IMR-90 (cell line): ENCODE measurements around the gene INHA. TPM values are rescaled to one million over a fixed set of nuclear protein-coding genes. Genes with fewer than 3 reads are reported as not detected.

Source experiments
- ATAC-seq: fragments of 200-7000 bp; cut with Tn5 transposase; 2 replicates; pipeline ENCODE4 v1.9.1; 2020; ENCODE audit warnings: low read depth, mild to moderate bottlenecking, moderate library complexity
- BruUV-seq: library from RNA; stranded (reverse); fragments of 400-500 nt; replicated peaks from 2 replicates; lab custom pipeline; 2021; lab: Mats Ljungman, UMichigan
- CTCF ChIA-PET: fragments of 300-600 bp; formaldehyde crosslinking; extraction: SDS; loops from one replicate; lab custom pipeline; 2021; ENCODE audit warnings: antibody characterized with exemption; lab: Yijun Ruan, JAX
- POLR2A ChIA-PET: fragments of 300-600 bp; sonication (Branson Sonifier 250); formaldehyde crosslinking; loops from one replicate; lab custom pipeline; 2022; ENCODE audit warnings: antibody characterized with exemption; ENCODE audit not compliant: unreplicated experiment; lab: Charles Lee
- DNase-seq: peaks from one replicate; pipeline ENCODE4 v3.0.0; 2013
- H2AFZ ChIP-seq: replicated peaks from 2 replicates; pipeline ENCODE3; 2013; ENCODE audit warnings: low read length, mild to moderate bottlenecking; ENCODE audit not compliant: poor library complexity
- H2AK5ac ChIP-seq: 2 replicates; pipeline ENCODE4 v1.6.1; 2013; ENCODE audit warnings: low read depth, low read length, inconsistent platforms
- H2AK9ac ChIP-seq: replicated peaks from 2 replicates; pipeline ENCODE3; 2013; ENCODE audit warnings: mild to moderate bottlenecking, low read depth, low read length, moderate library complexity; ENCODE audit not compliant: poor library complexity
- H2BK120ac ChIP-seq: 2 replicates; pipeline ENCODE4 v1.6.1; 2013; ENCODE audit warnings: low read depth, low read length, inconsistent platforms
- H2BK15ac ChIP-seq: 3 replicates; pipeline ENCODE4 v1.6.1; 2013; ENCODE audit warnings: low read depth, low read length, inconsistent platforms
- H2BK20ac ChIP-seq: 2 replicates; pipeline ENCODE4 v1.6.1; 2013; ENCODE audit warnings: low read depth, mild to moderate bottlenecking, inconsistent platforms, low read length, moderate library complexity
- H2BK5ac ChIP-seq: 2 replicates; pipeline ENCODE4 v1.6.1; 2013; ENCODE audit warnings: mild to moderate bottlenecking, low read depth, low read length, inconsistent platforms; ENCODE audit not compliant: poor library complexity, severe bottlenecking
- H3K14ac ChIP-seq: replicated peaks from 2 replicates; pipeline ENCODE4 v1.6.1; 2013; ENCODE audit warnings: low read depth, low read length, inconsistent platforms
- H3K18ac ChIP-seq: 2 replicates; pipeline ENCODE4 v1.6.1; 2013; ENCODE audit warnings: low read depth, low read length, control low read depth
- H3K23ac ChIP-seq: 2 replicates; pipeline ENCODE4 v1.6.1; 2013; ENCODE audit warnings: low read depth, low read length, inconsistent platforms
- H3K27ac ChIP-seq: 2 replicates; pipeline ENCODE4 v1.5.1; 2013; ENCODE audit warnings: mild to moderate bottlenecking, control low read depth, low read length; ENCODE audit not compliant: insufficient read depth
- H3K27me3 ChIP-seq: 2 replicates; pipeline ENCODE4 v1.6.1; 2013; ENCODE audit warnings: low read length; ENCODE audit not compliant: control insufficient read depth, insufficient read depth
- H3K36me3 ChIP-seq: 2 replicates; pipeline ENCODE4 v1.6.1; 2013; ENCODE audit warnings: low read length, mixed read lengths; ENCODE audit not compliant: control insufficient read depth, insufficient read depth
- H3K4ac ChIP-seq: 2 replicates; pipeline ENCODE4 v1.6.1; 2013; ENCODE audit warnings: low read depth, low read length, inconsistent platforms
- H3K4me1 ChIP-seq: 2 replicates; pipeline ENCODE4 v1.6.1; 2013; ENCODE audit warnings: low read length, mixed read lengths; ENCODE audit not compliant: control insufficient read depth, insufficient read depth
- H3K4me2 ChIP-seq: 2 replicates; pipeline ENCODE4 v1.6.1; 2013; ENCODE audit warnings: low read depth, mild to moderate bottlenecking, control low read depth, low read length, moderate library complexity
- H3K4me3 ChIP-seq: 2 replicates; pipeline ENCODE4 v1.5.1; 2013; ENCODE audit warnings: low read depth, mild to moderate bottlenecking, control low read depth, low read length, moderate library complexity; ENCODE audit not compliant: insufficient read depth
- H3K56ac ChIP-seq: 2 replicates; pipeline ENCODE4 v1.6.1; 2013; ENCODE audit warnings: low read length, inconsistent platforms; ENCODE audit not compliant: insufficient read depth; ENCODE audit errors: extremely low read depth
- H3K79me1 ChIP-seq, 2 experiments: 2 replicates each; pipeline ENCODE4 v1.6.1; 2013; ENCODE audit warnings: low read length in 2 of 2, inconsistent platforms in 1 of 2, low read depth in 1 of 2
- H3K9ac ChIP-seq: 2 replicates; pipeline ENCODE4 v1.6.1; 2013; ENCODE audit warnings: low read depth, low read length, control low read depth
- H3K9me1 ChIP-seq: 2 replicates; pipeline ENCODE4 v1.6.1; 2013; ENCODE audit warnings: low read length, inconsistent platforms; ENCODE audit not compliant: insufficient read depth
- H3K9me3 ChIP-seq: 2 replicates; pipeline ENCODE4 v1.6.1; 2013; ENCODE audit warnings: low read length; ENCODE audit not compliant: control insufficient read depth, insufficient read depth
- H4K20me1 ChIP-seq: 2 replicates; pipeline ENCODE4 v1.6.1; 2013; ENCODE audit warnings: low read length, inconsistent platforms; ENCODE audit not compliant: insufficient read depth
- H4K5ac ChIP-seq: 2 replicates; pipeline ENCODE4 v1.6.1; 2013; ENCODE audit warnings: mild to moderate bottlenecking, low read depth, low read length, control low read depth
- H4K8ac ChIP-seq, 2 experiments: 2 replicates each; pipeline ENCODE4 v1.6.1; 2013; ENCODE audit warnings: low read depth in 2 of 2, low read length in 2 of 2, control low read depth in 1 of 2, inconsistent platforms in 1 of 2
- H4K91ac ChIP-seq: 2 replicates; pipeline ENCODE4 v1.6.1; 2013; ENCODE audit warnings: low read depth, low read length, inconsistent platforms; ENCODE audit not compliant: insufficient read depth
- BHLHE40 ChIP-seq: fragments of 150-350 bp; IDR thresholded peaks from 2 replicates; pipeline ENCODE4 v1.6.1; 2016; ENCODE audit warnings: mild to moderate bottlenecking, low read depth, low read length
- ELK1 ChIP-seq: fragments of 150-350 bp; IDR thresholded peaks from 2 replicates; pipeline ENCODE4 v1.6.1; 2016; ENCODE audit warnings: low read depth, mild to moderate bottlenecking, low read length, moderate library complexity, borderline replicate concordance
- FOS ChIP-seq: fragments of 150-350 bp; IDR thresholded peaks from 2 replicates; pipeline ENCODE4 v1.6.1; 2016; ENCODE audit warnings: low read depth, low read length
- MAZ ChIP-seq: IDR thresholded peaks from 2 replicates; pipeline ENCODE4 v1.6.1; 2012; ENCODE audit warnings: low read depth, mild to moderate bottlenecking, low read length, improper control_type of control experiment, moderate library complexity, borderline replicate concordance
- RCOR1 ChIP-seq: IDR thresholded peaks from 2 replicates; pipeline ENCODE4 v1.6.1; 2012; ENCODE audit warnings: mild to moderate bottlenecking, low read length, improper control_type of control experiment; ENCODE audit not compliant: insufficient replicate concordance
- WGBS, 2 experiments: methylation state at CpG; one replicate each; pipeline versions ENCODE4 v1.1.5 to v1.1.7; 2013; ENCODE audit warnings: missing lambda C conversion rate in 2 of 2; ENCODE audit not compliant: insufficient read length in 1 of 2; ENCODE audit errors: extremely low coverage in 2 of 2; 5-methylcytosine and 5-hydroxymethylcytosine counted together
- dilution Hi-C: fragments of 300-500 bp; cut with HindIII; formaldehyde crosslinking; loops from one replicate; pipeline ENCODE4 v1.14.3; 2018; ENCODE audit warnings: low sequenced_read_pairs; ENCODE audit not compliant: unreplicated experiment
- in situ Hi-C: fragments of 300-500 bp; cut with MboI; formaldehyde crosslinking; loops from 3 replicates; pipeline ENCODE4 v1.14.3; 2019; ENCODE audit warnings: low sequenced_read_pairs, inconsistent platforms, mixed read lengths
- intact Hi-C: fragments of 100-400 bp; cut with micrococcal nuclease; formaldehyde crosslinking; loops from 2 replicates; pipeline ENCODE4 v1.10.0; 2022
- polyA plus RNA-seq, 3 experiments: library from polyadenylated mRNA; depleted of rRNA; stranded (reverse); fragments of >200 nt; gene quantifications; 2 replicates each; pipeline ENCODE4 v1.2.3, GENCODE V29; 2012; ENCODE audit warnings: low replicate concordance in 1 of 3
- total RNA-seq: library from RNA; depleted of rRNA; stranded (reverse); fragments of >200 nt; gene quantifications from 2 replicates; pipeline ENCODE4 v1.2.3, GENCODE V29; 2012
- TF ChIP-seq, protein P1 (sequence below): fragments of 150-350 bp; IDR thresholded peaks from 2 replicates; pipeline ENCODE4 v1.6.1; 2017; ENCODE audit warnings: mild to moderate bottlenecking, antibody characterized with exemption, low read length, low read depth

The INHA gene
- total and polyA plus RNA-seq, 2 of the 4 experiments (the other 2 are of a cell fraction), result 0.96 TPM; not detected in 1

DNA sequence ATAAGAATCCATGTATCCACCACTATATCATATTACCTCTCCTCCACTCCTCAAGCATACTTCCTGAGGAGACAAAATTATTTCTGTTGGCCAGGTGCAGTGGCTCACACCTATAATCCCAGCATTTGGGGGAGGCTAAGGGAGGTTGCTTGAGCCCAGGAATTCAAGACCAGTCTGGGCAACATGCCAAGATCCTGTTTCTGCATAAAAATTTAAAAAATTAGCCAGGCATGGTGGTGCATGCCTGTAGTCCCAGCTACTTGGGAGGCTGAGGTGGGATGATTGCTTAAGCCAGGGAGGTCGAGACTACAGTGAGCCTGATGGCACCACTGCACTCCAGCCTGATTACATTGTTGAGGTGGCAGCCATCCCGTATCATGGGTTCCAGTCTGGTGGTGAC is 9.2 kb downstream of the INHA start:
- in situ Hi-C loops, result no loop called here
- H3K23ac ChIP-seq, result no peak overlapping the region
- H3K79me1 ChIP-seq, result no peaks in the 10 kb centered on the region
- no peak overlapping the region for H4K91ac ChIP-seq
- H2BK5ac ChIP-seq, result no peak overlapping the region
- TF ChIP-seq, protein P1, sequence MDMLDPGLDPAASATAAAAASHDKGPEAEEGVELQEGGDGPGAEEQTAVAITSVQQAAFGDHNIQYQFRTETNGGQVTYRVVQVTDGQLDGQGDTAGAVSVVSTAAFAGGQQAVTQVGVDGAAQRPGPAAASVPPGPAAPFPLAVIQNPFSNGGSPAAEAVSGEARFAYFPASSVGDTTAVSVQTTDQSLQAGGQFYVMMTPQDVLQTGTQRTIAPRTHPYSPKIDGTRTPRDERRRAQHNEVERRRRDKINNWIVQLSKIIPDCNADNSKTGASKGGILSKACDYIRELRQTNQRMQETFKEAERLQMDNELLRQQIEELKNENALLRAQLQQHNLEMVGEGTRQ, result no peak
- TF ChIP-seq BHLHE40 (no peak), MAZ (no peak), ELK1 (no peak), RCOR1 (no peak), FOS (no peak)
- H2AFZ ChIP-seq, result no peak overlapping the region
- H3K4me3 ChIP-seq, result no peak overlapping the region
- WGBS, 2 experiments, result 17% methylated on average over 1 of the region's 2 CpGs; no CpG with 5 or more reads in 1 of the 2 experiments
- intact Hi-C loops, result no loop called here
- no peak overlapping the region for H3K18ac ChIP-seq
- H3K4me2 ChIP-seq, result no peak overlapping the region
- no peak overlapping the region for H4K5ac ChIP-seq
- no peak overlapping the region for H2BK15ac ChIP-seq
- H2BK20ac ChIP-seq, result no peak overlapping the region
- peaks cover 7% of the 10 kb centered on the region for H3K4me1 ChIP-seq
- H3K9ac ChIP-seq, result no peak overlapping the region
- no peak overlapping the region for H2AK5ac ChIP-seq
- H3K4ac ChIP-seq, result no peak overlapping the region
- no TSS peak for BruUV-seq
- no peak overlapping the region for H3K14ac ChIP-seq
- H2AK9ac ChIP-seq, result no peak overlapping the region
- no peak overlapping the region for H3K56ac ChIP-seq
- dilution Hi-C loops, result no loop called here
- no peak for ATAC-seq
- H4K20me1 ChIP-seq, result no peaks in the 10 kb centered on the region
- no peak overlapping the region for H3K27ac ChIP-seq
- H4K8ac ChIP-seq, result no peak overlapping the region
- no peak for DNase-seq
- no peaks in the 10 kb centered on the region for H3K9me3 ChIP-seq
- POLR2A ChIA-PET, result no interaction called here
- no peak overlapping the region for H2BK120ac ChIP-seq
- no peaks in the 10 kb centered on the region; the same call in 1 of the 2 replicates for H3K9me1 ChIP-seq
- CTCF ChIA-PET, result no interaction called here
- peaks cover 19% of the 10 kb centered on the region for H3K27me3 ChIP-seq
- H3K36me3 ChIP-seq, result no peaks in the 10 kb centered on the region
